NCI-H1105 treated with DMSO at 0.1 percent for 48 hours (cell line): ENCODE data around the gene ZNF284.
A peak's percentile ranks its signal among the peaks of the same experiment; 100 is the strongest.

Experiments used
- DNase-seq: peaks from one replicate; lab custom pipeline; 2025; lab: John Stamatoyannopoulos, UW

The ZNF284 gene

DNA sequence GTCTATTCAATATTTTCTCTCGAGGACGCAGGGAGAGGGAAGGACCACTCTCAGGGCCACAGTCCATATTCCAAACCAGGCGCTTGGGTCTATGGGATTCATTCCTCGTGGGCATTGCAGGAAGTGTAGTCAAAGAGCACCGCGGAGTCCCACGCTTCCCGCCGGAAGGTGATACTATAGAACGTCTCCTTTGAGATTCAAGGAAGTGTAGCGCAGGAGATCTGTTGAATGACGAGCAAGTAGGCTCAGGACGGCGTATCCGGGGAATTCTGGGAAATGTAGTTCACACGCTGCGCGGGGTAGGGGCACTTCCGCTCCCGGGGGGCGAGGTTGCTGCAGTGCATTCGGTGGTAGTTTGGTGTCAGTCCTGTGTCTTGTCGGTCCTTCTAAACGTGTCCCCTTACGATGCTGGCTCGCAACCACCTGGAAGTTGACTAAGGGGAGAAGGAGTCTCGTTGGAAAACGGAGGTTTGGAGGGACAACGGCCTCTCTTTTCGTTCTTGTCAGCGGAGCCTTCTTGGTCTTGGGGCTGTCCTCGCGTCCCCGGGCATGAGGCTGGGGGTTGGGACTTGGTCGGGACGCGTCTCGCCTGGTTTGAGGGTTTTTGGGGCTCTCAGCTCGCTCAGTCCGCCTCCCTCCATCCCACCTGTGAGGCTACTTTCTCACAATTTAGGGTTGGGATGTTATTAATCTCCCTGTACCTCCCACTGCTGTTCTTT is at the start of gene ZNF284:
Gene ZNF284, plus strand, starts transcription at position 336 of the 719 bp plus-strand sequence. CDS start 4,231 bp downstream, outside the sequence.
- DNase-seq = peak; percentile 84

DNA sequence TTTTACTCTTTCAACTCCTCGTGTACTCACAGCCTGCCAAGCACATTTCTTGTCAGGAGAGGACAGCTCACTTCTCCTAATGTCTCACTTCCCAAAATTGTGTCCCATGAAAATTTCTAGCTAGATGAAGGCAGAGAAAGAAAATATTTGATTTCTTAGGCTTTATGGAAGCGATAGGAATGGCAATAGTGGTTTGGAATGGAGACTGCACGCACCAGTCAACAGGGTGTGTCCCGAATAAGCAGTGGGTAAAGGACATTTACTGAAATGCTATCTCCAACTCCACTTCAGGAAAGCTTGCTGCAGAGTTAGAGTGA is 47.1 kb upstream of the ZNF284 start:
- no peak for DNase-seq

DNA sequence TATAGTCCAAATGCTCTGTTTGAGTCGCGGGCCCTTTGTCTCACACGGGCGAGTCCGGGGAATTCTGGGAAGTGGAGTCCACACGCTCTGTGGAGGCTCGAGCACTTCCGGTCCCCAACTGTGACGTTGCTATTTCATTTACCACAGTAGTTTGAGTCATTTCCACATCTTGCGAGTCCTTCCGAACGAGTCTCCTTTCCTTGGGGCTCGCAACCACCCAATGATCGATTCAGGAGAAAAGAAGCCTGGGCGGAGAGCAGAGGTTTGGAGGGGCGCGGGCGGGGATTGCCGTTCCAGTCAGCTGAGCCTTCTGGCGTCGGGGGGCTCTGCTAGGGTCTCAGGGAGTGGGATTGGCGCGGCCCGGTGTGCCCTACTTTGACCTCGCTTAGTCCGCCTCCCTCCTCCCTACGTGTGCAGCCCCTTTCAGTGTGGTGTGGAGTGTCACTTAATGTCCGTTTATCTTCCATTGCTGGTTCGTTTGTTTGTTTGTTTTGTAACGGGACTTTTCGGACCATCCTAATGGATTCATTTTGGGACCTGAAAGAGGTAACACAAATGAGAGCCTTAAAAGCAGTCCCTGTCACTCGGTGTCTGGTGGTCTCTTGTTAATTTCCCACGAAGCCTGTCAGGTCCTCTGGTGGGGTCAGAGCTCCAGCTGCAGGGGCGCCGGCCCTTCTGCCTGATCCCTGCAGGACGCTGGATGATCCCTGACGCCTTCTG is 46.6 kb upstream of the ZNF284 start, which contains the start of gene ZNF222:
Gene ZNF222, plus strand, starts transcription at position 163 of the 720 bp plus-strand sequence. Its CDS starts 58 bp downstream, at position 221.
- peak; percentile 77 for DNase-seq

DNA sequence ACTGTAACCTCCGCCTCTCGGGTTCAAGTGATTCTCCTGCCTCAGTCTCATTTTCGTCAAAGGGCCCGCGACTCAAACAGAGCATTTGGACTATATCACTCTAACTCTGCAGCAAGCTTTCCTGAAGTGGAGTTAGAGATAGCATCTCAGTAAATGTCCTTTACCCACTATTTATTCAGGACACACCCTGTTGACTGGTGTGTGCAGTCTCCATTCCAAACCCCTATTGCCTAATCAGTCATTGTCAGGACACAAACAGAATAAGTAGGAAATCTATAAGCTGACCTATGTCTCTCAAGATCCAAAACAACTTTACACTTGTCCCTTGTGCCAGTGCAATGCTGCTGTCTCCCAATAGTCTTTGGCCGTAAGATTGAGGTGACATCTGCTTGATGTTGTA is 45.3 kb upstream of the ZNF284 start:
- no peak for DNase-seq

DNA sequence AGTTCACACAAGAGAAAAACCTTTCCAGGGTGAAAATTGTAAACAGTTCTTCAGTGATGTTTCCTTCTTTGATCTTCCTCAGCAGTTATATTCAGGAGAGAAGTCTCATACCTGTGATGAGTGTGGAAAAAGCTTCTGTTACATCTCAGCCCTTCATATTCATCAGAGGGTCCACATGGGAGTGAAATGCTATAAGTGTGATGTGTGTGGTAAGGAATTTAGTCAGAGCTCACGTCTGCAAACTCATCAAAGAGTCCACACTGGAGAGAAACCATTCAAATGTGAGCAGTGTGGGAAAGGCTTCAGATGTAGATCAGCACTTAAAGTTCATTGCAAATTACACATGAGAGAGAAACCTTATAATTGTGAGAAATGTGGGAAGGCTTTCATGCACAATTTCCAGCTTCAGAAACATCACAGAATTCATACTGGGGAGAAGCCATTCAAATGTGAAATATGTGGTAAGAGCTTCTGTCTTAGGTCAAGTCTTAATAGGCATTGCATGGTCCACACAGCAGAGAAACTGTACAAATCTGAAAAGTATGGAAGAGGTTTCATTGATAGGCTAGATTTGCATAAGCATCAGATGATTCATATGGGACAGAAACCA is 39.9 kb upstream of the ZNF284 start:
- no peak for DNase-seq

DNA sequence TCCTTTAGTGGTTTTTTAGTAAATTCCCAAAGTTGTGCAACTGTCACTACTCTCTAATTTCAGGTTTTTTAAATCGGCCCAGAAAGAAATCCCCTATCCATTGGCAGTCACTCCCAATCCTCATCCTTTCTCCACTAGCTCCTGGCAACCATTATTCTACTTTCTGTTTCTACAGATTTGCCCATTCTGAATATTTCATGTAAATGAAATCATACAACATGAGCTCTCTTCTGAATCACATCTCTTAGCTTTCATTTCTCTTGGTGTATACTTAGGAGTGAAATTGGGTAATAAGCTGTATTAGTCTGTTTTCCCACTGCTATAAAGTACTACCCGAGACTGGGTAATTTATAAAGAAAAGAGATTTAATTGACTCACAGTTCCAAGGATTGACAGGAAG is 29.8 kb upstream of the ZNF284 start:
- DNase-seq = no peak

DNA sequence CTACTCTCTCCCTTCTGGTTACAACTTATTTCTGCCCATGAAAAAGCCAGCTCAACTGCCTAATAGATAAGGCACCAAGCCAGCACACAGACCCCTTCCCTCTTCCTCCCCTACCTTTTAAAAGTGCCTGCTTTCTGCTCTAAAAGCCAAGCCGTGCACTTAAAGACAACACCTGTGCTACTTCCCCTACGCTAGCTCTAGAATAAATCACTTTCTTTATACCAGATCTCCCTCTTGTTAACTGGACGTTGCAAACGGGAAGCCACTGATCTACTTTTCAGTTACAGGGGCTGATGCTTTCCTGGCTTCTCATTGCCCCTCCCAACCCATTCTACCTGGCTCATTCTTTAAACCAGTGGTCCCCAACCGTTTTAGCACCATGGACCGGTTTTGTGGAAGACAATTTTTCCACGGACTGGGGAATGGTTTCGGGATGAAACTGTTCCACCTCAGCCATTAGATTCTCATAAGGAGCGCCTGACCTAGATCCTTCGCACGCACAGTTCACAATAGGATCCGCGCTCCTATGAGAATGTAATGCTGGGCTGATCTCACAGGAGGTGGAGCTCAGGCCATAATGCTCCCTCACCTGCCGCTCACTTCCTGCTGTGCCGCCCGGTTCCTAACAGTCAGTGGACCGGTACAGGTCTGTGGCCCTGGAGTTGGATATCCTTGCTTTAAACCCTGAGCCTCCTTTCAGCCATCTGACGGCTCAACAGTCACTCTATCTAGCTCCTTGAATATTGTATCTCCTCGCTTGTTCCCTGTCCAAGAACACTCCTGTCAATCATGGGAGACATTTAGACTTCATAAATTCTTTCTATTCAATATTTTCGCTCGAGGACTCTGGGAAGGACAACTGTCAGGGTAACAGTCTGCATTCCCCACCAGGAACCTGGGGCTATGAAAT is 21.0 kb upstream of the ZNF284 start:
- peak; percentile 78 for DNase-seq

DNA sequence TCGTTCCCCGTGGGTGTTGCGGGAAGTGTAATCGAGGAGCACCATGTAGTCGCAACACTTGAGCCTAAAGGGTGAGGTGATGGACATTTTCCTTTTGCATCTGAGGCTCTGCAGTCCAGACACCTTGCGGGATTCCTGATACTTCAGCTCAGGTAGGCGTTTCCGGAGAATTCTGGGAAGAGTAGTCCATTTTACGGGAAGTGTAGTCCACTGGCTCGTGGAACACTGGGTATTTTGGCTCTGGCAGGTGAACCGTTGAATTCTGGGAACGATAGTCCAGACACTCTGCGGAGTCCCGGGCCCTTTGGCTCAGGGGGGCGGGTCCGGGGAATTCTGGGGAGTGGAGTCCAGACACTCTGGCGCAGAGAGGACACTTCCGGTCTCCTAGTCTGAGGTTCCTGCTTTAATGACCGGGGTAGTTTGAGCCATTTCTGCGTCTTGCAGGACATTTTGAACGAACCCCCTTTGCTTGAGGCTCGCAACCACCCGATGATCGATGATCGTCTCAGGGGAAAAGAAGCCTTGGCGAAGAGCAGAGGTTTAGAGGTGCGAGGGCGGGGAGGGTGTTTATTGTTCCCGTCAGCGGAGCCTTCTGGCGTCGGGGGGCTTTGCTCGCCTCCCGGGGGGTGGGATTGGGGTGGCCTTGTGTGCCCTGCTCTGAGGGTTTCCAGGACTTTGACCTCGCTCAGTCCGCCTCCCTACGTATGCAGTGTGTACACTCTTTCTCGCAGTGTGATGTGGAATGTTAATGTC is 20.1 kb upstream of the ZNF284 start, which contains the start of gene ZNF223:
Gene ZNF223, plus strand, starts transcription at position 387 of the 753 bp plus-strand sequence. CDS start 3,141 bp downstream, outside the sequence.
- DNase-seq = peak; percentile 98

DNA sequence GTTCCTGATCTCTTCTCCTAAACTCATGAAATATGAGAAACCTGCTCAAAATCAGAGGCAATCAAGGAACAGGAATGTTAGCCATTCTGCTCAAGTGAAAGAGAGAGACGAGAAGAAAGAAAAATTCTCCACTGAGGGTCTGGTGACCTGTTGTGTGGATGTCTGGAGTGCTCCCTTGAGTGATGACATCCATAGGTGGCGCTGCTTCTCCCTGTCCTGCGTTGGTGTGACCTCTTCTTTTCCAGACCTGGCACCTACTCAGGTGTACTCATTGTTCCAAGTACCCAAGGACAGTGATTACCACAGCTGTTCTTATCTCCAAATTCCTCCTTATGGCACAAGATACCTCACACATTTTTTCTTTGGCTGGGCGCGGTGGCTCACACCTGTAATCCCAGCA is 16.1 kb upstream of the ZNF284 start:
- no peak for DNase-seq

DNA sequence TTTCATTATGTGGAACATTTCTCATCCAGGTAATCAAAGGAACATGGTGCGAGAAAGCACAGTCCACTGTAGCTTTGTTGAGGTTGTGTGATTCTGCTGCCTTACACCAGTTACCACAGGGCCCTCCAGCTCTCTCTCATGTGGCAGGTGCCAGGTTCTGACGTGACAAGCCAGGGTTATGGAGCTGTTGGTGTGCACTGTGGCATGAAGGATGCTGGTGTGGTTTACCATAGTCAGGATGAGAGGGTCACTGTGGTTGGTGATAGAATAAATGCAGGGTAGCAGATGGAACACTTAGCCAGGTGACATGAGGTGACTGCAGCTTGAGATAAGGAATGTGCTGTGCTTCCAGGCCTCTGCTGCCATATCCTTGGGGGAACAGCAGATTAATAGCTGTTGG is 12.7 kb upstream of the ZNF284 start:
- no peak for DNase-seq

DNA sequence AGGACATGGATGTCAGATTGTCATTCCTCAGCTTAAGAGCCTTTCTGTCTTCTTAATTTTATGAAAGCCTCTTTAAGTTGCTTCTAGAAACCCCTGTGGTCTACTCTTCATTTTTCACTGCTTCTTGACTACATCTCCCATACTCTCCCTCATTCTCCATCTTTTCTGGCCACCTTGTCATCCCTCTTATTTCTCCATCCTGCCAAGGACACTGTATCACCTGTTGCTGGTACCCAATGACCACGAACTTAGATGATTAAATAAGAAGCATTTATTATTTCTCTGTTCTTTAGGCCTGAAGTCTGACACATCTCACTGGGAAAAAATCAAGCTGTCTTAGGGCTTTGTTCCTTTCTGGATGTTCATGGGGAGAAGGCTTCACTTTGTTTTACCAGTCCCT is 10.9 kb upstream of the ZNF284 start:
- no peak for DNase-seq

DNA sequence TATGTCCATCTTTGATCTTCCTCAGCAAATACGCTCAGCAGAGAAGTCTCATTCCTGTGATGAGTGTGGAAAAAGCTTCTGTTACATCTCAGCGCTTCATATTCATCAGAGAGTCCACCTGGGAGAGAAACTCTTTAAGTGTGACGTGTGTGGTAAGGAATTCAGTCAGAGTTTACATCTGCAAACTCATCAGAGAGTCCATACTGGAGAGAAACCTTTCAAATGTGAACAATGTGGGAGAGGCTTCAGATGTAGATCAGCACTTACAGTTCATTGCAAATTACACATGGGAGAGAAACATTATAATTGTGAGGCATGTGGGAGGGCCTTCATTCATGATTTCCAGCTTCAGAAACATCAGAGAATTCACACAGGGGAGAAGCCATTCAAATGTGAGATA is 5.7 kb upstream of the ZNF284 start:
- DNase-seq = no peak

DNA sequence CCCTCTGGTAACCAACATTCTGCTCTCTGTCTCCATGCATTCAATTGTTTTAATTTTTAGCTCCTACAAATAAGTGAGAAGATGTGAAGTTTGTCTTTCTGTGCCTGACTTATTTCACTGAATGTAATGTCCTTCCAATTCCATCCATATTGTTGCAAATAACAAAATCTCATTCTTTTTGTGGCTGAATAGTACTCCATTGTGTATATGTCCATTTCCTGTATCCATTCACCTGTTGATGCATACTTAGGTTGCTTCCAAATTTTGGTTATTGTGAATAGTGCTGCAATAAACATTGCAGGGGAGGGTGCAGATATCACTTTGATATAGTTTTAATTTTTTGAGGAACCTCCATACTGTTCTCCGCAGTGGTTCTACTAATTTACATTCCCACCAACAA is 2.5 kb upstream of the ZNF284 start:
- no peak for DNase-seq

DNA sequence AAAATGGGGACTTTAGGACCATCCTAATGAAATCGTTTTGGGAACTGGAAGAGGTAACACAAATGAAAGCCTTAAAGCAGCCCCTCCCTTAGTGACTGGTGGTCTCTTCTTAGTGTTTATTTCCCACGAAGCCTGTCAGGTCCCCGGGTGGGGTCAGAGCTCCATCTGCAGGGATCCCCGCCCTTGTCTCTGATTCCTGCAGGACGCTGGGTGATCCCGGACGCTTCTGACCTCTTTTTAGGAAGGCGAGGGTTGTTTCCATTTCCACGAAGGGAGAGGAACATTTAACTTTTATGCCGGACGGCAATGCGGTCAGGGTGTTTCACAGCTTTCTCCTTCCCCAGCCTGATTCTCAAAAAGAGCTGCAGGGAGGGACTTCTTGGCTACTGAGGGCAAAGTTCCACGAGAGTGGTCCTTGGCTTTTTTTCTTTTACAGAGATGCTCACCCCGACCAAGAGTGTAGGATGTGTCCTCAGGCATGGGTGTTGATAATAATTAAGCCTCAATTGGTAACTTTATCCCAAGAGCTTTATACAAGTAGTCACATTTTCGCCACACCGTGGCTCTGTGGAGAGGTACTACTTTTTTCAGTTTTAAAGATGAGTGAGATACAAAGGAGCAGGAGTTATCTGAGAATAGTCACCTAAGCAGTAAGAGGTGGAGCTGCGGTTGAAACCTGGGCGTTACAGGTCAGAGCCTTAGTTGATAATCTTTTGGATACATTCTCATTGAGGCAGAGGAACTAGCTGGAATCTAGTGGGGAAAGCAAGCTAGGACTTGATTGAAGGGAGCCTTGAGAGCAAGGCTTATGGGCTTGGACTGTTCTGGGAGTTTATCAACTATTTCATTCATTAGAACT is 813 bp downstream of the ZNF284 start:
- no peak for DNase-seq

DNA sequence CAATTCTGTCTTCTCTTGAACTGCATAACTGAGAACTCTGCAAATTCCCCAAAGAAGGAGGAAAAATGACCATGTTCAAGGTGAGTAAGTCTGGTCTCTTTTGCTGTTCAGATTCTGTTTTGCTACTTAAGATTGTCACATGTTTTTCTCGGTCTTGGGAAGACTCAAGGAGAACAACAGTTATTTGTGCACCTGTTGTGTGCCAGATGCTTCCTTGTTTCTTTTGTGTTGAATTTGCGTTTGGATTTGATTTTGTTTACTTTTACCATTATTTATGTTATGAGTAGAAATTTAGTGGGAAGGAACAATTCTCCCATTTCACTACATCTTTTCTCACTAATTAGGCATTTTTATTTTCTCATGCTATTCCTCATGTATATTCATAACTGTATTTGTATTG is 4.4 kb downstream of the ZNF284 start:
- no peak for DNase-seq

DNA sequence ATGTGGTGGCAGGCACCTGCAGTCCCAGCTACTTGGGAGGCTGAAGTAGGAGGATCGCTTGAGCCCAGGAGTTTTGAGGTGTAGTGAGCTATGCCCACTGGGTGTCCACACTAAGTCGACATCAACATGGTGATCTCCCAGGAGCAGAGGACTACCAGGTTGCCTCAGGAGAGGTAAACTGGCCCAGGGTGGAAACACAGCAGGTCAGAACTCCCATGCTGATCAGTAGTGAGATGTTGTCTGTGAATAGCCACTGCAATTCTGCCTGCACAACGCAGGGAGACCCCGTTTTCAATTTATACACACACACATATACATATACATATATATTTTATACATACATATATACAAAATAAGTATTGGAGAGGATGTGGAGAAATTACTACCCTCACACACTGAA is 20.1 kb downstream of the ZNF284 start:
- DNase-seq = no peak

DNA sequence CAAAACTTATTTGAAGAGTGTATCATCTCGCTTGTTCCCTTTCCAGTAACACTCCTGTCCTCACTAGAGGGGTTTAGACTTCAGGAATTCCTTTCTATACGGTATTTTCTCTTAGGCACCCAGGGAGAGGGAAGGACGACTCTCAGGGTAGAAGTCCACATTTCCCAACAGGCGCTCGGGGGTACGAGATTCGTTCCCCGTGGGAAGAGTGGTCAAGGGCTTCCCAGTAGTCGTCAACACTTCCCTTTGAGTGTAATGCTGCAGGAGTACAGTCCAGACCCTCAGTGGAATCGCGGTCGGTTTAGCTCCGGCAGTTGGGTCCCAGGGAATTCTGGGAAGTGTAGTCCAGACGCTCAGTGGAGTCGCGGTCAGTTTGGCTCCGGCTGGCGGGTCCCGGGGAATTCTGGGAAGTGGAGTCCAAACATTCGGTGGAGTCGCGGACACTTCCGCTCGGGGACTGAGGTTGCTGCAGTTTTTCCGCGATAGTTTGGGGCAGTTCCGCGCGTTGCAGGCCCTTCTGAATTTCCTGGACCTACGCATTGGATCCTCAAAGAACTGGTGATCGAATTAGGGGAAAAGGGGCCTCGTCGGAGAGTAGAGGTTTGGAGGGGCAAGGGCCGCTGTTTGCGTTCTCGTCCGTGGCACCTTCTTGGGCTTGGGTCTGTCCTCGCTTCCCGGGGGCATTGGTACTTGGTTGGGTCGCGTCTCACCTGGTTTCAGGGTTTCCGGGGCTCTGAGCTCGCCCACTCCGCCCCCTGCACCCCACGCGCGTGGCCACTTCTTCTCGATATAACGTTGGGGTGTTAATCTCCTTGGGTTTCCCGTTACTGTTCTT is 22.2 kb downstream of the ZNF284 start, which contains the start of gene ZNF224:
Gene ZNF224, plus strand, starts transcription at position 431 of the 835 bp plus-strand sequence. CDS start 3,513 bp downstream, outside the sequence.
- peak; percentile 91 for DNase-seq

DNA sequence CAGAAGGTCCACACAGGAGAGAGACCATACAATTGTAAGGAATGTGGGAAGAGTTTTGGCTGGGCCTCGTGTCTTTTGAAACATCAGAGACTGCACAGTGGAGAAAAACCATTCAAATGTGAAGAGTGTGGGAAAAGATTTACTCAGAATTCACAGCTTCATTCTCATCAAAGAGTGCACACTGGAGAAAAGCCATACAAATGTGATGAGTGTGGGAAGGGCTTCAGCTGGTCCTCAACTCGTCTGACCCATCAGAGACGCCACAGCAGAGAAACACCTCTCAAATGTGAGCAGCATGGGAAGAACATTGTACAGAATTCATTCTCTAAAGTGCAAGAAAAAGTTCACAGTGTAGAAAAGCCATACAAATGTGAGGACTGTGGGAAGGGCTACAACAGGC is 35.8 kb downstream of the ZNF284 start:
- DNase-seq = no peak

DNA sequence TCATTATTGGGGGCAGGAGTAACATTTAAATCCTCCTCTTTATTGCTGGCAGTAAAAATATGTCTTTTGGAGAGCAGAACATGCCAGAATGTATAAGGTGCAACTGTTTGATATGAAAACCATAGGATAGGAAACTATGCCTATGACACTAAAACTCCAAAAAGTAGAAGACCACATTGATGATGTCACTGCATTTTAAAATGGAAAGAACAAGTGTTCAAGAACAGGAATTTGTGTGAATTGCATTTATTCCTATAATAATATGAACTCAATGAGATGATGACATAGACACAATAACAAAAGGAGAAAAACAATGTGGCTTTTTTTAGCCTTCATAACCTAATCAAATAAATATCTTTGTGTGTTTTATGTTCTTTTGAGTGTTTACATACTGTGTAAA is 37.5 kb downstream of the ZNF284 start:
- no peak for DNase-seq
